Fibroblast of gingiva (primary cell): ENCODE results near the gene ATP6V1F.

Experiments
- DNase-seq: peaks from one replicate; pipeline ENCODE4 v3.0.0-alpha.2; 2011; ENCODE audit warnings: low read depth

The ATP6V1F gene

GRCh38 chr7:128849156-128849515, 13.5 kb upstream of the ATP6V1F start:
- DNase-seq, result no peak

DNA sequence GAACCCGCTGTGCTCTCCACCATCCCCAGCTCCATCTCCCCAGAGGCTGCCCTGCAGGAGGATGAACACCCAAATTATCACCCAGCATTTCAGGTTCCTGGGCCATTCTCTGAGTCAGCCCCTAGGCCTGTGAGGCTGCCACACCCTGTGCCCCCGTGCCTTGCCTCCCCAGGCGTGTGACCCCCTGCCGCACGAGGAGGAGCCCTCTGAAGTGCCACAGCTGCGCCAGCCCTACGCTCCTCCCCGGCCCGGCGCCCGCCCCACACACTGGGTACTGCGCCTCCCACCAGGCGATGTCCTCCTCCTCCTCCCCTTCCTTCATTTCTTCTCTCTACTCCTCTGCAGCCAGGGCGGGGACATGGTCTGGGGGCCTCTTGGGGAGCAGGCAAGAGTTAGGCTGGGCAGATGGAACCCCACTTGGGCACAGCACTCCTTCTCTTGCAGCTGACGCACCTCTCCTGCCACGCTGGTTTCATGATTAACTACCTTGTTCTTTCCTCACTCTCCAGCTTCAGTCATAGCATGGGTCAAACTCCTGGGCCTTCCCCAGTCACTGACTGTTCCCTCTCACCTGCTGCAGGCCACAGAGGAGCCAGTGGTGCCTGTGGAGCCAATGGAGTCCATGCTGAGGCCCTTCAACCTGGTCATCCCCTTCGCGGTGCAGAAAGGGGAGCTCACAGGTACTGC, 12.7 kb upstream of the ATP6V1F start:
- DNase-seq, result no peak

GRCh38 chr7:128852537-128853254, 10.0 kb upstream of the ATP6V1F start:
- no peak for DNase-seq

GRCh38 chr7:128853799-128854198, 8.9 kb upstream of the ATP6V1F start:
- DNase-seq, result no peak

- DNase-seq, result no peak
Observed at GRCh38 chr7:128854396-128854795, 8.3 kb upstream of the ATP6V1F start.

- no peak for DNase-seq
Observed at GRCh38 chr7:128855559-128855958, 7.1 kb upstream of the ATP6V1F start.

DNA sequence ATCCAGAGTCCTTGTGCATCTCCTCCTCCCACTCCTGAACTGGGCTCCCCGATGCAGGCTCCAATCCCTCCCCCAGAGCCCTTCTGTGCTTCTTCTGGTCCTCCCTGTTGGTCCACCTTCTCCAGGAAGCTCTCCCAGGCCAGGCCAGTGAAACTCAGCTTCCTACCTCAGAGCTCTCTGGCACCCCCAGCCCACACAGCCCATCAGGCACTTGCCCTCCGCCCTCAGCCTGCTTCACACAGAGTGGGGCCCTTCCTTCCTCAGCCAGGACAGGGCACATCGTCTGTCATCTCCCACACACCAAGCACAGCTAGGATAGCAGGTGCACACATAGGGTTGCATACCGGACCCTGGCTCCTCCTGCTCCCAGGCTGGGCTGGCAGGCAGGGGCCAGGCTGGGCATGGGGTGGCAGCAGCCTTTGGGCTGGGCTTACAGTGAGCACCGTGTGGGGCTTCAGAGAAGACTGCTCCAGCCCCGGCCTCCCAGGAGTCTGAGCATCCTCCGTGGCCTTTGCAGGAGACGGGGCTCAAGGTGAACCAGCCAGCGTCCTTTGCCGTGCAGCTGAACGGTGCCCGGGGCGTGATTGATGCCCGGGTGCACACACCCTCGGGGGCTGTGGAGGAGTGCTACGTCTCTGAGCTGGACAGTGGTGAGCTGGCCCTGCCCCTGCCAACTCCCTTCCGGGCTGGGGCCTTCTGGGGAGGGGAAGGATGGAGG, 6.5 kb upstream of the ATP6V1F start:
- DNase-seq, result no peak

DNA sequence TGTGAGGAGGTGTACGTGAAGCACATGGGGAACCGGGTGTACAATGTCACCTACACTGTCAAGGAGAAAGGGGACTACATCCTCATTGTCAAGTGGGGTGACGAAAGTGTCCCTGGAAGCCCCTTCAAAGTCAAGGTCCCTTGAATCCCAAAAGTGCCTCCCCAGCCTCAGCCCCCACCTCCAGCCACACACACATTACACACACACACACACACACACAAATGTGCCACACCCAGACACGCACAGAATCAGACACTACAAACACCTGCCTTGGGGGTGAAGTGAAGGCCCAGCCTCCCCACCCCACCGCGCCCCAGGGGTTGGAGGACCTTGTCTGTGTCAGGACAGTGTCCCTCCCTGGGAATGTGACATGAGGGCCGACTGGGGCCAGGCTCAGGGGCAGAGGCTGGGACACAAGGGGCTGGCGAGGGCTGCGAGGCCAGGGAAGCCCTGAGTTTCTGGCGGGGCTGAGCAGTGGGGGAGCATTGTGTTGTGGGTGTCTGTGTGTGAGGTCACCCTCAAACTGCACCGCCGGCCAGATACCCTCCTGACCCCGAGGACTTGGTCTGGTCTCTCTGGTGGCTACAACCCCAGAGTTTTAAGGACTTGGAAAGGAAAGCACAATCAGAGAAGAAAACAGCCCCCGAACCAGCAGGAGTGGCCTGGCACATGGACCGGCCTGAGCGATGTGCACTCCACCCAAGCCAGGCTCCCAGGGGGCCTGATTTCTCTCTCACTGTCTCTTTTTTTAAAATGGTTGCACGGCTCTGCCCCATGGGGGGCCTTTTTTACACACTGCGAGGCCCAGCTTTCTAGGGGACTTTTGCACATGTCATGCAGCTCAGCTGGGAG, 4.0 kb upstream of the ATP6V1F start:
- DNase-seq, result no peak

DNA sequence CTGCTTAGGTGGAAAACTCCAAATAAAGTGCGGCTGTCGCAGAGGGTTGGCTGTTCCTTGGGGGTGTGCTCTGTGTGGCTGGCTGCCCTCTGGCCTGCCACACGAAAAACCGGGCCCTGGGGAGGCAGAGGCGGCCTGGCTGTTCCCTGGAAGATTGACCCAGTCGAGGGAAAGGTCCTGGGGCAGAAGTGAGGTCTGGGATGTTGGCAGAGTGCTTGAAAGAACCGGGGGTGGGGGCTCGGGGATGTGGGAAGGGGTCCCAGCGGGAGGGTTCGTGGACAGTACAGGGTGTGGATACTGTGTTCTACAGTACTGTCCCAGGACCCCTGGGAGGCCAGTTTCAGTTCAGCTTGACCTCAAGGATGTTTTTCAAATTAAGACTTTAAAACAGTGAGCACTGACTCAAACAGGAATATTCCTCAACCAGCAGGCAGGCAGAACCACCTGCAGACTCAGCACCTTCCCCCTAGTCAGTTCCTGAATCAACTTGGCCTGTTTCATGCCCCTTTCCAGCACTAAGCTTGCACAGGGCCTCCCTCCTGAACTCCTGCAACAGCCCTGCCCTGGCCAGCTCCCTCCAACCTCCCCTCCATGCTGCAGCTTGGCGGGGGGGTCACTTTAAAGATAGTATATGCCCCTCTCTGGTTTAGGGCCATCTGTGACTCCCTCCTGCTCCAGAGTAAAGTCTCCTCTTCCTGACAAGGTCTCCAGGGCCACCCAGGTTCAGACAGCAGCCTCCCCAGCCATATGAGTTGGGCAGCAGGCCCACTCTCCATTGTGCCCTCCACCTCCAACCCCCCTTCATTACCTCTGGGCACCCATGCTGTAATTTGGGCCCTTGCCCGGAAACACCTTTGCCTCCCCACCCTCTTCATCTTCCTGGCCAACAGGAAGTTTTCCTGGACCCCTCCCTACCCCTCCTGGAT, 3.2 kb upstream of the ATP6V1F start:
- DNase-seq, result no peak

GRCh38 chr7:128860158-128861073, 2.2 kb upstream of the ATP6V1F start:
- peak; percentile 67 for DNase-seq

- DNase-seq, result no peak
Observed at GRCh38 chr7:128861957-128862570, 592 bp upstream of the ATP6V1F start.

DNA sequence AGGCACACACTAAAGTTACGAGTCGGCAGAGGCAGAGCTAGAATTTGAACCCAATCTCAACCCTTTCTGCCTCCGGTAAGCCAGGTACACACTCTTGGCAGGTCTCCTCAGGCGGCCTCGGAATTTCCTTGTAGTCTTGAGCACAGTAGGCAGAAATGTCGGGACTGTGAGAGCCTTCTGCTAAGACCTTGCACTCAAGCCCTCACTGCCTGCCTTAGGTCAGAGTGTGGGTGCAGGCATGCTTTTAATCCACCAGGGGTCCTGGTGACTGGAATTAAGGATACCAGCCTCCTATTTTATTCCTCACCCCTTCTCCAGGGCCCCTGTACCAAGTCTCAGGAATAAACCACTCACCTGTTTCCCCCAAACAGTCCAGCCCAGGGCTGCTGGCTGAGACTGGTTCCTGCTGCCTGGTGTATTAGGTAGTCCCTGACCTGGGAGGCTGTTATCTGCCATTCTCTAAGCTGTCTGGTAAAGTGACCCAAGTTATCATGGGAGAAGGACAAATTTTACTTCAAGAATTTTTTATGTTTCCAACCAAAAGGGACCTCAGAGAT, 855 bp downstream of the ATP6V1F start:
- DNase-seq, result peak; percentile 65

GRCh38 chr7:128865303-128865702, 2.6 kb downstream of the ATP6V1F start:
- no peak for DNase-seq

DNA sequence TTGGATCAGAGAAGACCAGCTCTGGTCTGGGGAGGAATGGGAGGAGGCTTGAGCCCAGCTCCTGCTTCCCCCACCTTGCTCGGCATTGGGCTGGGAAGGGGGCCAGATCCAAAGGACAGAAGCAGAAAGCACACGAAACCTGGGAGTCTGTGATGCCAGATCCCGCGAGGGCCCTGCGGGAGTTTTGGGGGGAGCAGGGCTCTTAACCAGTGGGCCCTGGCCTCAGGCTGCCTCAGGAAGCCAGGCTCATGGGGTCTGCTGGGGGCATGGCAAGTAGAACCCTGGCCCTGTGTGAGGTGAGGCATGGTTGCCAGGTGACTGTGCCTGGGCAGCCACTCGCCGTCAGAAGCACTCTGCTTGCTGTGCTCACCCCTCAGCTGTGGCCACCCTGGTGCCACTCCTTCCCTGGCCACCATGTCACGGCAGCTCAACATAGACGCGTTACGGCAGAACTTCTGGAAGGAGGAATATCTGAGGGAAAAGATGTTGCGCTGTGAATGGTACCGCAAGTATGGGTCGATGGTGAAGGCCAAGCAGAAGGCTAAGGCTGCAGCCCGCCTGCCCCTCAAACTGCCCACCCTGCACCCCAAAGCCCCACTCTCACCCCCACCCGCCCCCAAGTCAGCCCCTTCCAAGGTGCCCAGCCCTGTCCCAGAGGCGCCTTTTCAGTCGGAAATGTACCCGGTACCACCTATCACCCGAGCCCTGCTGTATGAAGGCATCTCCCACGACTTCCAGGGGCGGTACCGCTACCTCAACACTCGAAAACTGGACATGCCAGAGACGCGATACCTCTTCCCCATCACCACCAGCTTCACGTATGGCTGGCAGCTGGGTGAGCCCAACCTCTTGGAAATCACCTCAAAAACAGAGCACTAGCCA, 3.6 kb downstream of the ATP6V1F start:
- DNase-seq, result no peak

- DNase-seq, result no peak
Observed at GRCh38 chr7:128867241-128867640, 4.6 kb downstream of the ATP6V1F start.

GRCh38 chr7:128867842-128868623, 5.4 kb downstream of the ATP6V1F start:
- no peak for DNase-seq

GRCh38 chr7:128868624-128869137, 6.0 kb downstream of the ATP6V1F start:
- DNase-seq, result no peak
